H1 (cell line): Measurements from ENCODE around the gene ILKAP. TPM values are rescaled to one million over a fixed set of nuclear protein-coding genes. Genes with fewer than 3 reads are reported as not detected.

ENCODE experiments used
- CTCF ChIA-PET: fragments of 300-600 bp; sonication (Branson Sonifier 250); formaldehyde crosslinking; loops from one replicate; lab custom pipeline; 2021; ENCODE audit not compliant: partially characterized antibody; lab: Charles Lee
- POLR2A ChIA-PET: fragments of 300-600 bp; sonication (Branson Sonifier 250); formaldehyde crosslinking; loops from one replicate; lab custom pipeline; 2021; ENCODE audit warnings: inconsistent platforms; ENCODE audit not compliant: partially characterized antibody; lab: Charles Lee
- DNase-seq, 2 experiments: peaks; one replicate each; pipeline versions ENCODE4 v3.0.0 to v3.0.0-alpha.2; 2010 to 2022; ENCODE audit warnings: low spot score in 2 of 2, low read depth in 1 of 2, mixed read lengths in 1 of 2
- FAIRE-seq: peaks from 2 replicates; lab custom pipeline; 2011; peaks lifted over from hg19 to GRCh38; lab: Jason Lieb, UNC
- H2AFZ ChIP-seq: 2 replicates; pipeline ENCODE4 v1.8.1; 2012; ENCODE audit warnings: low read length, inconsistent platforms
- H2AK5ac ChIP-seq: 2 replicates; pipeline ENCODE4 v1.6.1; 2013; ENCODE audit warnings: low read depth, low read length
- H2BK120ac ChIP-seq: replicated peaks from 2 replicates; pipeline ENCODE3; 2013; ENCODE audit warnings: low read depth, low read length, inconsistent platforms
- H2BK12ac ChIP-seq: 2 replicates; pipeline ENCODE4 v1.6.1; 2013; ENCODE audit warnings: low read depth, low read length
- H2BK15ac ChIP-seq: 2 replicates; pipeline ENCODE4 v1.6.1; 2013; ENCODE audit warnings: low read length
- H2BK20ac ChIP-seq: 2 replicates; pipeline ENCODE4 v1.6.1; 2013; ENCODE audit warnings: low read length
- H2BK5ac ChIP-seq: 2 replicates; pipeline ENCODE4 v1.6.1; 2013; ENCODE audit warnings: low read depth, low read length
- H3K14ac ChIP-seq: 2 replicates; pipeline ENCODE4 v1.6.1; 2013; ENCODE audit warnings: inconsistent platforms; ENCODE audit not compliant: insufficient read length
- H3K18ac ChIP-seq: 2 replicates; pipeline ENCODE4 v1.6.1; 2013; ENCODE audit warnings: low read length; ENCODE audit errors: extremely low read depth
- H3K23ac ChIP-seq: 2 replicates; pipeline ENCODE4 v1.6.1; 2013; ENCODE audit warnings: inconsistent platforms; ENCODE audit not compliant: insufficient read length
- H3K23me2 ChIP-seq: 2 replicates; pipeline ENCODE4 v1.6.1; 2013; ENCODE audit warnings: low read depth, low read length
- H3K27ac ChIP-seq: 2 replicates; pipeline ENCODE4 v1.6.1; 2011; ENCODE audit warnings: low read depth, low read length, inconsistent platforms
- H3K27me3 ChIP-seq, 4 experiments: replicated peaks in 1 of 4; 1 replicate in 1 of 4; 2 replicates in 3 of 4; pipeline versions ENCODE4 v1.6.1 to v1.8.1; 2011 to 2013; ENCODE audit warnings: low read length in 3 of 4, mild to moderate bottlenecking in 3 of 4, inconsistent platforms in 2 of 4, mixed read lengths in 2 of 4, moderate library complexity in 1 of 4; ENCODE audit not compliant: control insufficient read depth in 3 of 4, insufficient read depth in 3 of 4; ENCODE audit errors: extremely low read depth in 1 of 4
- H3K36me3 ChIP-seq, 4 experiments: 2 replicates each; pipeline versions ENCODE4 v1.6.1 to v1.8.1; 2011 to 2013; ENCODE audit warnings: mild to moderate bottlenecking in 4 of 4, low read length in 3 of 4, moderate library complexity in 2 of 4, control low read depth in 1 of 4, inconsistent platforms in 1 of 4; ENCODE audit not compliant: insufficient read depth in 4 of 4, control insufficient read depth in 2 of 4
- H3K4ac ChIP-seq: replicated peaks from 2 replicates; pipeline ENCODE3; 2013; ENCODE audit warnings: low read length, low read depth, mixed read lengths, inconsistent platforms; ENCODE audit not compliant: insufficient read length
- H3K4me1 ChIP-seq, 4 experiments: replicated peaks in 1 of 4; 1 replicate in 1 of 4; 2 replicates in 3 of 4; pipeline versions ENCODE4 v1.6.1 to v1.8.1; 2011 to 2013; ENCODE audit warnings: low read length in 3 of 4, inconsistent platforms in 2 of 4, mixed read lengths in 1 of 4; ENCODE audit not compliant: insufficient read depth in 4 of 4, control insufficient read depth in 3 of 4
- H3K4me2 ChIP-seq, 2 experiments: 2 replicates each; pipeline versions ENCODE4 v1.6.1 to v1.8.1; 2011 to 2013; ENCODE audit warnings: low read depth in 2 of 2, low read length in 2 of 2, control low read depth in 1 of 2, inconsistent platforms in 1 of 2, mild to moderate bottlenecking in 1 of 2; ENCODE audit not compliant: insufficient read depth in 1 of 2
- H3K4me3 ChIP-seq, 4 experiments: fragments of 200-600, 300-600 bp in 1 of 4; sonication (generic), shearing (Covaris generic), sonication (Bioruptor Twin) in 1 of 4; 2 replicates each; pipeline versions ENCODE4 v1.5.1 to v1.8.1; 2011 to 2016; ENCODE audit warnings: low read length in 4 of 4, low read depth in 3 of 4, control low read depth in 2 of 4, inconsistent platforms in 2 of 4, mild to moderate bottlenecking in 2 of 4, mixed read lengths in 1 of 4, moderate library complexity in 1 of 4; ENCODE audit not compliant: insufficient read depth in 2 of 4; ENCODE audit errors: extremely low read depth in 1 of 4
- H3K56ac ChIP-seq: replicated peaks from 2 replicates; pipeline ENCODE3; 2013; ENCODE audit warnings: low read depth, mild to moderate bottlenecking, mixed read lengths, low read length, inconsistent platforms; ENCODE audit not compliant: insufficient read length
- H3K79me1 ChIP-seq: 2 replicates; pipeline ENCODE4 v1.6.1; 2013; ENCODE audit warnings: low read depth, low read length, control low read depth
- H3K79me2 ChIP-seq, 2 experiments: 2 replicates each; pipeline versions ENCODE4 v1.6.1 to v1.8.1; 2012 to 2013; ENCODE audit warnings: low read length in 2 of 2, mild to moderate bottlenecking in 2 of 2, inconsistent platforms in 1 of 2; ENCODE audit not compliant: insufficient read depth in 2 of 2, control insufficient read depth in 1 of 2
- H3K9ac ChIP-seq, 4 experiments: replicated peaks in 1 of 4; 1 replicate in 1 of 4; 2 replicates in 3 of 4; pipeline versions ENCODE4 v1.6.1 to v1.8.1; 2011 to 2013; ENCODE audit warnings: low read depth in 3 of 4, low read length in 3 of 4, control low read depth in 2 of 4, mild to moderate bottlenecking in 2 of 4, moderate library complexity in 2 of 4, inconsistent platforms in 1 of 4; ENCODE audit errors: extremely low read depth in 1 of 4
- H3K9me3 ChIP-seq, 2 experiments: 2 replicates each; pipeline versions ENCODE4 v1.6.1 to v1.8.1; 2012 to 2013; ENCODE audit warnings: mild to moderate bottlenecking in 2 of 2, moderate library complexity in 2 of 2, control low read depth in 1 of 2, inconsistent platforms in 1 of 2, low read depth in 1 of 2, low read length in 1 of 2, mixed read lengths in 1 of 2; ENCODE audit not compliant: insufficient read depth in 2 of 2
- H4K20me1 ChIP-seq, 2 experiments: replicated peaks in 1 of 2; 2 replicates each; pipeline versions ENCODE3 to v1.8.1; 2011 to 2013; ENCODE audit warnings: inconsistent platforms in 2 of 2, low read length in 2 of 2, mild to moderate bottlenecking in 1 of 2; ENCODE audit not compliant: insufficient read depth in 2 of 2, control insufficient read depth in 1 of 2
- H4K5ac ChIP-seq: 2 replicates; pipeline ENCODE4 v1.6.1; 2013; ENCODE audit warnings: low read length, low read depth, mixed read lengths, inconsistent platforms; ENCODE audit not compliant: insufficient read length
- H4K8ac ChIP-seq: 2 replicates; pipeline ENCODE4 v1.8.0; 2013; ENCODE audit warnings: mild to moderate bottlenecking, moderate library complexity, low read length, inconsistent platforms; ENCODE audit not compliant: insufficient read depth; ENCODE audit errors: extremely low read depth
- H4K91ac ChIP-seq: replicated peaks from 2 replicates; pipeline ENCODE3; 2013; ENCODE audit warnings: low read length, mixed read lengths, inconsistent platforms; ENCODE audit not compliant: insufficient read length
- BCL11A ChIP-seq, 2 experiments: IDR thresholded peaks; one replicate each; pipeline ENCODE4 v1.6.1; 2011; ENCODE audit warnings: low read depth in 2 of 2, low read length in 2 of 2, mild to moderate bottlenecking in 2 of 2
- WGBS, 2 experiments: shearing (Covaris generic) in 1 of 2; methylation state at CpG; one replicate each; pipeline versions ENCODE4 v1.1.6 to v1.1.7; 2013 to 2015; ENCODE audit warnings: low lambda C conversion rate in 2 of 2, mixed read lengths in 2 of 2, inconsistent platforms in 1 of 2, low coverage in 1 of 2, missing lambda C conversion rate in 1 of 2; ENCODE audit not compliant: insufficient replicate concordance in 2 of 2, insufficient coverage in 1 of 2, insufficient read length in 1 of 2; ENCODE audit errors: extremely low coverage in 1 of 2, missing lambda C conversion rate in 1 of 2; 5-methylcytosine and 5-hydroxymethylcytosine counted together
- polyA plus RNA-seq, 7 experiments: library from polyadenylated mRNA; depleted of rRNA in 3 of 7; stranded (reverse) in 5 of 7; unstranded in 2 of 7; fragments of >200 nt in 5 of 7; fragments of 200-250 nt in 2 of 7; gene quantifications; 1 replicate in 5 of 7; 2 replicates in 1 of 7; 4 replicates in 1 of 7; pipeline versions ENCODE4 v1.2.1 to v1.2.3, GENCODE V29; 2011 to 2013; ENCODE audit warnings: missing spikeins in 2 of 7, mixed read lengths in 2 of 7
- total RNA-seq: library from RNA; stranded (reverse); fragmentation: NEBNext Ultra II Directional; extraction: Animal tissue kit (Norgen Biotek cat#: 25700); gene quantifications from 2 replicates; pipeline ENCODE4 v1.2.1, GENCODE V29; 2021

Gene ILKAP
- total and polyA plus RNA-seq, 2 of the 8 experiments (the other 6 are each of a cell fraction or from before 2014, with no cell fraction given): 23.5 to 33.8 TPM

DNA sequence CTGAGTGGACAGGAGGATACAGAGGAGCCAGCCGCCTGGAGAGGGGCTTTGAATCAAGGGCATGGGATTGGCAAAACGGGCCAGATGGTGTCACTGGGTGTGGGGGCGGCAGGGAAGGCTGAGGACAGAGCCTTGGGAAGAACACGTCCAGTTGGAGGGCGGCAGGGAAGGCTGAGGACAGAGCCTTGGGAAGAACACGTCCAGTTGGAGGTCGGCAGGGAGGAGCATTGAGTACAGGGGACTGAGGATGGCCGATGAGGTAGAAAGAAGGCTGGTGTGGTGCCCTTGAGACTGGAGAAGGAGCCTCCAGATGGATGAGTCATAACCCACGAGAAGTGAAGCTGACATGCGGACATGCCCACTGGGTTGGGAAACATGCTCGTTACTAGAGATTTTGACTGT lies 31.8 kb upstream of the ILKAP start:
- Histone ChIP-seq H3K36me3 (peaks cover 0 to 7% (median 0%) of the 10 kb centered on the region in 4 experiments; a peak in 1 of 8 replicates), H4K91ac (no peak overlapping the region), H3K79me2 (no peaks in the 10 kb centered on the region), H3K27me3 (peaks cover 14 to 56% (median 51%) of the 10 kb centered on the region in 4 experiments), H3K56ac (no peak overlapping the region), H3K9ac (no peak overlapping the region), H2BK20ac (no peak overlapping the region), H2BK15ac (no peak overlapping the region), H4K20me1 (peaks cover 0 to 10% of the 10 kb centered on the region in 2 experiments), H4K5ac (no peak overlapping the region)
- 92% methylated on average over 11 of the region's 11 CpGs; no CpG with 5 or more reads in 1 of the 2 experiments for WGBS, 2 experiments
- DNase-seq: no peak
- POLR2A ChIA-PET: interaction anchor here (2.6 kb wide), 1 partner anchor 75 kb away, joined by 8 read pairs; no protein-coding TSS in a partner anchor
- TF ChIP-seq BCL11A (IDR thresholded peaks at IDR 0.05; ENCODE audit: low read depth in 2 of 2, low read length in 2 of 2): no peak
- TF ChIP-seq, all 59 proteins: peak for 0
- Histone ChIP-seq H2AK5ac (no peak overlapping the region), H3K23ac (no peak overlapping the region), H2BK120ac (no peak overlapping the region), H4K8ac (no peak overlapping the region), H3K9me3 (peaks cover 0 to 10% of the 10 kb centered on the region in 2 experiments; a peak in 2 of 4 replicates), H3K79me1 (no peaks in the 10 kb centered on the region), H2AFZ (no peak overlapping the region), H3K14ac (no peak overlapping the region), H3K4me3 (no peak overlapping the region), H2BK12ac (no peak overlapping the region), H3K23me2 (peaks cover 19% of the 10 kb centered on the region; the same call in 1 of the 2 replicates), H3K18ac (no peak overlapping the region), H3K4ac (no peak overlapping the region), H3K4me1 (peaks cover 0 to 4% (median 3%) of the 10 kb centered on the region in 4 experiments; a peak in 5 of 7 replicates), H3K4me2 (no peak overlapping the region; a peak in 1 of 4 replicates), H2BK5ac (no peak overlapping the region), H3K27ac (no peak overlapping the region)
- FAIRE-seq: no peak
- CTCF ChIA-PET: interaction anchor here (1.6 to 3.0 kb wide), 2 partner anchors 21 to 27 kb away, joined by 5 to 13 read pairs; no protein-coding TSS in a partner anchor
